Vagina (tissue), 2 donors: ENCODE results near the gene CSNK1A1. TPM values are rescaled to one million over a fixed set of nuclear protein-coding genes. Genes with fewer than 3 reads are reported as not detected.

Source experiments
- DNase-seq, 2 donors: peaks; one replicate each; pipeline ENCODE4 v3.0.0-alpha.2; 2017; ENCODE audit errors: extremely low spot score in 2 of 2
- H3K27ac ChIP-seq: fragments of 200-600 bp; sonication (generic); one replicate; pipeline ENCODE4 v1.5.1; 2019
- H3K27me3 ChIP-seq: fragments of 200-600 bp; sonication (generic); one replicate; pipeline ENCODE4 v1.5.1; 2019
- H3K36me3 ChIP-seq, 2 donors: fragments of 200-600 bp; sonication (generic); one replicate each; pipeline ENCODE4 v1.5.1; 2017 to 2019
- H3K4me1 ChIP-seq: fragments of 200-600 bp; sonication (generic); one replicate; pipeline ENCODE4 v1.5.1; 2019
- H3K4me3 ChIP-seq, 2 donors: fragments of 200-600 bp; sonication (generic); 1 replicate in 1 of 2; 2 replicates in 1 of 2; pipeline ENCODE4 v1.5.1; 2016 to 2019
- H3K9me3 ChIP-seq: fragments of 200-600 bp; sonication (generic); one replicate; pipeline ENCODE4 v1.5.1; 2019
- POLR2A ChIP-seq, 2 donors: fragments of 450-650 bp; IDR thresholded peaks; one replicate each; pipeline ENCODE4 v1.6.1; 2017; ENCODE audit warnings: antibody characterized with exemption in 2 of 2, mild to moderate bottlenecking in 2 of 2, moderate library complexity in 2 of 2
- POLR2AphosphoS5 ChIP-seq, 2 donors: sonication (generic); formaldehyde crosslinking; IDR thresholded peaks; one replicate each; pipeline ENCODE4 v1.9.0; 2017; ENCODE audit warnings: antibody characterized with exemption in 2 of 2, mild to moderate bottlenecking in 2 of 2, low read depth in 1 of 2; ENCODE audit not compliant: insufficient read depth in 1 of 2
- intact Hi-C: fragments of 100-400 bp; cut with DNase I; formaldehyde crosslinking; loops from one replicate; pipeline ENCODE4 v1.15.1; 2023
- total RNA-seq: library from RNA; depleted of rRNA; stranded (reverse); fragments of >200 nt; gene quantifications from one replicate; pipeline ENCODE4 v1.2.3, GENCODE V29; 2016
- TF ChIP-seq, protein P1 (sequence below), 3 experiments: fragments of 450-650 bp in 2 of 3; fragments of 200-600 bp in 1 of 3; sonication (generic) in 1 of 3; IDR thresholded peaks; one replicate each; pipeline ENCODE4 v1.5.1; 2017 to 2019; ENCODE audit warnings: antibody characterized with exemption in 3 of 3, mild to moderate bottlenecking in 2 of 3, moderate library complexity in 2 of 3

Gene CSNK1A1
- total RNA-seq, 1 donor from 2014 or later, result 223 TPM

DNA sequence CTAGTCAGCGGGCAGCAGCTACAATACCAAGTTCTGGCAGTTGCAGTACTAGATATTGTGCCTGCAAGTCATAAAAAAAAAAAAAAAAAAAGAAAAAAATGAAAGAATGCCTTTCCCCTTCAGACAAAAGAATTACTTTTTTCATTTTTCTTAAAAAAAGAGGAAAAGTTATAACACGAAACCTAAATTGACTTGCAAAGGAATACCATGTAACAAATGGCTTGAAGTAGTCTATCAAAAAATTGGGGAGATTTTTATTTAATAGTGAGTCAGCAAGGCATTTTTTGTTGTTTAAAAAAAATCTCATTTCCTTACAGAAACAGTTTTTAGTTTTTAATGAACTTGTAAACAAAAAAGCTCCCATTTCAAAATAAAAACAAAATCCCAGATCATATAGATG, 55.6 kb downstream of the CSNK1A1 start:
- Histone ChIP-seq H3K36me3 (peaks cover 0 to 47% of the 10 kb centered on the region in 2 donors), H3K4me3 (no peak overlapping the region), H3K9me3 (no peaks in the 10 kb centered on the region), H3K4me1 (peaks cover 7% of the 10 kb centered on the region), H3K27ac (no peak overlapping the region), H3K27me3 (no peaks in the 10 kb centered on the region)
- TF ChIP-seq, protein P1, sequence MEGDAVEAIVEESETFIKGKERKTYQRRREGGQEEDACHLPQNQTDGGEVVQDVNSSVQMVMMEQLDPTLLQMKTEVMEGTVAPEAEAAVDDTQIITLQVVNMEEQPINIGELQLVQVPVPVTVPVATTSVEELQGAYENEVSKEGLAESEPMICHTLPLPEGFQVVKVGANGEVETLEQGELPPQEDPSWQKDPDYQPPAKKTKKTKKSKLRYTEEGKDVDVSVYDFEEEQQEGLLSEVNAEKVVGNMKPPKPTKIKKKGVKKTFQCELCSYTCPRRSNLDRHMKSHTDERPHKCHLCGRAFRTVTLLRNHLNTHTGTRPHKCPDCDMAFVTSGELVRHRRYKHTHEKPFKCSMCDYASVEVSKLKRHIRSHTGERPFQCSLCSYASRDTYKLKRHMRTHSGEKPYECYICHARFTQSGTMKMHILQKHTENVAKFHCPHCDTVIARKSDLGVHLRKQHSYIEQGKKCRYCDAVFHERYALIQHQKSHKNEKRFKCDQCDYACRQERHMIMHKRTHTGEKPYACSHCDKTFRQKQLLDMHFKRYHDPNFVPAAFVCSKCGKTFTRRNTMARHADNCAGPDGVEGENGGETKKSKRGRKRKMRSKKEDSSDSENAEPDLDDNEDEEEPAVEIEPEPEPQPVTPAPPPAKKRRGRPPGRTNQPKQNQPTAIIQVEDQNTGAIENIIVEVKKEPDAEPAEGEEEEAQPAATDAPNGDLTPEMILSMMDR (IDR thresholded peaks at IDR 0.05), result no peak
- TF ChIP-seq POLR2AphosphoS5 (IDR thresholded peaks at IDR 0.05; ENCODE audit: insufficient read depth in 1 of 2, low read depth in 1 of 2) (no peak), POLR2A (IDR thresholded peaks at IDR 0.05) (no peak)
- intact Hi-C loops, result no loop called here
- no peak for DNase-seq

DNA sequence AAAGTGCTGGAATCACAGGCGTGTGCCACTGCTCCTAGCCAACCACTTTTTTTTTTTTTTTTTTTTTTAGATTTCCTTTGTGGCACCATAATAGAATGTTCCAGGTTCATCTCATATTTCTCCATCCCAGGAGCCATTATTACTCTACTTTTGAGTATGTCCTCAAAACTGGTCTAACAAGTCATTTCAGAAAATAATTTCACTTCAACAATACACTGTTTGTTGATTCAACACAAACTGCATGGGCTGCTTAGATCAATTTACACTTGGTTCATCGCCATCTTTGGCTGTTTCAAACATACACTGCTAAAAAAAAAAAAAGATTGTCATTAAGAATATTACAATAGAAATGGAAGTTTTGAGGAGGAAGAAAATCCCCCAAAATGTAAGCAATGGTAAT, 57.9 kb downstream of the CSNK1A1 start:
- Histone ChIP-seq H3K4me3 (no peak overlapping the region), H3K4me1 (peaks cover 30% of the 10 kb centered on the region), H3K9me3 (no peaks in the 10 kb centered on the region), H3K27ac (no peak overlapping the region), H3K36me3 (peaks cover 0 to 27% of the 10 kb centered on the region in 2 donors), H3K27me3 (no peaks in the 10 kb centered on the region)
- DNase-seq, result no peak
- intact Hi-C loops, result loop anchor here (5.0 kb wide), 1 partner anchor 41 kb away; no protein-coding TSS in a partner anchor
- no peak for TF ChIP-seq POLR2AphosphoS5 (IDR thresholded peaks at IDR 0.05; ENCODE audit: insufficient read depth in 1 of 2, low read depth in 1 of 2)
- no peak for TF ChIP-seq POLR2A (IDR thresholded peaks at IDR 0.05)
- TF ChIP-seq, protein P1 (IDR thresholded peaks at IDR 0.05), result no peak

DNA sequence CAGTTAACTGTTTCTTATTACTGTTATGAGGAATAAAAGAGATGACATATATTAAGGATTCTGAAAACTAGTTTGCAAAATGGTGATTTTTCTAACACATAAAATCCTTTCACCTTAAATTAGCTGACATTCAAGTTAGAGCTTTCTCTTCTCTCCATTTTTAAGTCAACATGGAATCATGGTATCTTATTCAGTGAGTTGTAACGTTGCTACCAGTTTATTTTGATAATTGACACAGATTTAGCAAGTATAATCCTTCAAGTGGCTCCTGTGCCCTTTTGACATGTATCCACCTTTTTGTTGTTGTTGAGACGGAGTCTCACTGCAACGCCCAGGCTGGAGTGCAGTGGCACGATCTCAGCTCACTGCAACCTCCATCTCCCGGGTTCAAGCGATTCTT, 58.5 kb downstream of the CSNK1A1 start:
- Histone ChIP-seq H3K36me3 (peaks cover 0 to 24% of the 10 kb centered on the region in 2 donors), H3K27ac (no peak overlapping the region), H3K27me3 (no peaks in the 10 kb centered on the region), H3K4me1 (peaks cover 34% of the 10 kb centered on the region), H3K9me3 (no peaks in the 10 kb centered on the region), H3K4me3 (no peak overlapping the region)
- DNase-seq, result no peak
- TF ChIP-seq, protein P1 (IDR thresholded peaks at IDR 0.05), result no peak
- intact Hi-C loops, result loop anchor here (5.0 kb wide), 1 partner anchor 40 kb away; no protein-coding TSS in a partner anchor

DNA sequence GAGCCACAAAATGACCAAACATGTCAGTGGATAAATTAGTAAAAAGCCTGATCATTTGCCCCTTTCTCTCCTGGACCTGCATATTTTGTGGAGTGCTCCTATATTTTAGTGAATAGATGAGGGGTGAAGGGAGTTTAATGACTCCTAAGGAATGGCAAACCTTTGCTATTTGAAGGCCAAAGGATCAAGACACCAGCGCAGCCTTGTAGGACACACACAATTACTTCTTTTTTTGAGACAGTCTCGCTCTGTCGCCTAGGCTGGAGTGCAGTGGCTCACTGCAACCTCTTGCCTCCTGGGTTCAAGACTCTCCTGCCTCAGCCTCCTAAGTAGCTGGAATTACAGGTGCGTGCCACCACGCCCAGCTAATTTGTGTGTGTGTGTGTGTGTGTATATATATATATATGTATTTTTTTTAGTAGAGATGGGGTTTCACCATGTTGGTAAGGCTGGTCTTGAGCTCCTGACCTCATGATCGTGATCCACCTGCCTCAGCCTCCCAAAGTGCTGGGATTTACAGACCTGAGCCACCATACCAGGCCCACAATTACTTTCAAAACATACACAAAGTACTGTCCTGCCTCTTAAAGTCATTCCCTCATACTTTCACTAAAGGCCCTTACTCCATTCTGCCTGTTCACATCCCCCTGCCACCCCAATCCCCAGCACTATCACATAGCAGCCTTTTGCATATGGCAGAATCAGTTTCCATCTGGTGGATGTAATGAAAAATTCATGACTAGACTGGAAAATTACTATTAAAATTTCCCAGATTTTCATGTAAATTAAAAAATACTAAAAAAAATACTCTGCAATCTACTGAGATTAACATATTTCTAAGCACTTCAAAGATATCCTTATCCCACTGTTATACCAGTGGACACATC, 60.4 kb downstream of the CSNK1A1 start:
- Histone ChIP-seq H3K27me3 (no peaks in the 10 kb centered on the region), H3K27ac (no peak overlapping the region), H3K4me1 (peaks cover 44% of the 10 kb centered on the region), H3K9me3 (no peaks in the 10 kb centered on the region), H3K36me3 (peaks cover 0 to 16% of the 10 kb centered on the region in 2 donors), H3K4me3 (no peak overlapping the region)
- no peak for DNase-seq
- intact Hi-C loops, result loop anchor here (5.0 kb wide), 1 partner anchor 39 kb away; no protein-coding TSS in a partner anchor
- TF ChIP-seq, protein P1 (IDR thresholded peaks at IDR 0.05), result no peak
- TF ChIP-seq POLR2AphosphoS5 (IDR thresholded peaks at IDR 0.05; ENCODE audit: insufficient read depth in 1 of 2, low read depth in 1 of 2), result no peak
- TF ChIP-seq POLR2A (IDR thresholded peaks at IDR 0.05), result no peak

DNA sequence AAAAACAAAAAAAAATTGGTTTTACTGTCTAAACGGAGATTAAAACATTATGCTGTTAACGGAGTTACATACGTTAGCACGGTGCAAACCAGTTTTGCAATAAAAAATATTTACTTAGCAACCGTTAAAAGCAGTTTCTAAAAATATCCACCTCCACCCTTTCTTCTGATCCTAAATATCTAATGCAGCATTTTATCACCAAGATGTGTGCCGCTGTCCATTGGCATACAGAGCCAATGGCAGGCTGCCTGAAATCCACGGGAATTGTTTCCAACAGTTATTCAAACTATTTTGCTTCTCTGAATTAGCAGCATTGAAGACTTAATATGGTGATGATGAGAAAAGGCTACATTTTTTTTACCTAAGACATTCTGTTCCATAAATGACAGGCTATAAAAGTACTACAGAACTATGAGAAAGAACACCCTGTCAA, 61.6 kb downstream of the CSNK1A1 start:
- intact Hi-C loops, result loop anchor here (5.0 kb wide), 1 partner anchor 37 kb away; no protein-coding TSS in a partner anchor
- DNase-seq, result no peak
- H3K4me1 ChIP-seq, result peaks cover 54% of the 10 kb centered on the region

More for the DNA sequence above, 61.6 kb downstream of the CSNK1A1 start:
- Histone ChIP-seq H3K27me3 (no peaks in the 10 kb centered on the region), H3K36me3 (peaks cover 0 to 13% of the 10 kb centered on the region in 2 donors), H3K9me3 (no peaks in the 10 kb centered on the region), H3K27ac (peak overlapping the region; percentile 29), H3K4me3 (no peak overlapping the region)
- TF ChIP-seq POLR2AphosphoS5 (IDR thresholded peaks at IDR 0.05; ENCODE audit: insufficient read depth in 1 of 2, low read depth in 1 of 2) (peak in 1 of 2 donors; percentile 52), POLR2A (IDR thresholded peaks at IDR 0.05) (no peak)
